Measurements from ENCODE around the gene DNM3. TPM values are rescaled to one million over a fixed set of nuclear protein-coding genes. Genes with fewer than 3 reads are reported as not detected.

Gene DNM3
- total and polyA plus RNA-seq, 2 donors (not counting 1 experiment from before 2014, with no cell fraction given) = 1.0 to 1.3 TPM

- intact Hi-C loops (cut with micrococcal nuclease) = no loop called here
- WGBS (ENCODE audit: insufficient coverage) = 100% methylated on average over 2 of the region's 4 CpGs
- DNase-seq = no peak
- Histone ChIP-seq H3K9ac (ENCODE audit: low read length) (no peak overlapping the region), H3K79me2 (ENCODE audit: control insufficient read depth, insufficient read depth, low read length) (no peaks in the 10 kb centered on the region), H3K4me1 (ENCODE audit: control insufficient read depth in 2 of 2, insufficient read depth in 2 of 2, low read length in 2 of 2) (no peaks in the 10 kb centered on the region), H2AFZ (ENCODE audit: insufficient read depth, low read depth, low read length, poor library complexity, severe bottlenecking) (no peak overlapping the region), H3K36me3 (replicated peaks in 1 of 2; ENCODE audit: control extremely low read depth in 1 of 2, control insufficient read depth in 1 of 2, extremely low read depth in 1 of 2, insufficient read depth in 2 of 2, low read length in 1 of 2) (no peaks in the 10 kb centered on the region), H4K20me1 (ENCODE audit: control insufficient read depth, insufficient read depth, low read length, poor library complexity, severe bottlenecking) (no peaks in the 10 kb centered on the region), H3K27ac (ENCODE audit: low read length in 2 of 2) (no peak overlapping the region), H3K27me3 (replicated peaks in 1 of 4; ENCODE audit: control extremely low read depth in 1 of 4, control insufficient read depth in 3 of 4, insufficient read depth in 4 of 4, low read length in 3 of 4) (no peaks in the 10 kb centered on the region), H3K4me2 (replicated peaks; ENCODE audit: low read depth, low read length, poor library complexity, severe bottlenecking) (no peak overlapping the region), H3K9me3 (ENCODE audit: control extremely low read depth in 1 of 3, control insufficient read depth in 2 of 3, insufficient read depth in 1 of 3, low read length in 2 of 3) (no peaks in the 10 kb centered on the region), H3K4me3 (ENCODE audit: control extremely low read depth in 1 of 5, extremely low read depth in 1 of 5, insufficient read depth in 1 of 5, low read depth in 2 of 5, low read length in 4 of 5) (no peak overlapping the region)
- H3K9me3 Mint-ChIP-seq (ENCODE audit: insufficient read depth) = no peaks in the 10 kb centered on the region
- ChIA-PET CTCF (no interaction called here), POLR2A (no interaction called here)
- TF ChIP-seq, protein P1, sequence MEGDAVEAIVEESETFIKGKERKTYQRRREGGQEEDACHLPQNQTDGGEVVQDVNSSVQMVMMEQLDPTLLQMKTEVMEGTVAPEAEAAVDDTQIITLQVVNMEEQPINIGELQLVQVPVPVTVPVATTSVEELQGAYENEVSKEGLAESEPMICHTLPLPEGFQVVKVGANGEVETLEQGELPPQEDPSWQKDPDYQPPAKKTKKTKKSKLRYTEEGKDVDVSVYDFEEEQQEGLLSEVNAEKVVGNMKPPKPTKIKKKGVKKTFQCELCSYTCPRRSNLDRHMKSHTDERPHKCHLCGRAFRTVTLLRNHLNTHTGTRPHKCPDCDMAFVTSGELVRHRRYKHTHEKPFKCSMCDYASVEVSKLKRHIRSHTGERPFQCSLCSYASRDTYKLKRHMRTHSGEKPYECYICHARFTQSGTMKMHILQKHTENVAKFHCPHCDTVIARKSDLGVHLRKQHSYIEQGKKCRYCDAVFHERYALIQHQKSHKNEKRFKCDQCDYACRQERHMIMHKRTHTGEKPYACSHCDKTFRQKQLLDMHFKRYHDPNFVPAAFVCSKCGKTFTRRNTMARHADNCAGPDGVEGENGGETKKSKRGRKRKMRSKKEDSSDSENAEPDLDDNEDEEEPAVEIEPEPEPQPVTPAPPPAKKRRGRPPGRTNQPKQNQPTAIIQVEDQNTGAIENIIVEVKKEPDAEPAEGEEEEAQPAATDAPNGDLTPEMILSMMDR (IDR thresholded peaks at IDR 0.05) = no peak
- H3K27me3 Mint-ChIP-seq = no peaks in the 10 kb centered on the region
- no peak overlapping the region for H3K4me3 Mint-ChIP-seq
- ATAC-seq (ENCODE audit: low read depth) = no peak
- H3K4me1 Mint-ChIP-seq = no peaks in the 10 kb centered on the region
- no peak overlapping the region for H3K27ac Mint-ChIP-seq
Observed at GRCh38 chr1:172288581-172288980, 447.3 kb downstream of the DNM3 start.

DNA sequence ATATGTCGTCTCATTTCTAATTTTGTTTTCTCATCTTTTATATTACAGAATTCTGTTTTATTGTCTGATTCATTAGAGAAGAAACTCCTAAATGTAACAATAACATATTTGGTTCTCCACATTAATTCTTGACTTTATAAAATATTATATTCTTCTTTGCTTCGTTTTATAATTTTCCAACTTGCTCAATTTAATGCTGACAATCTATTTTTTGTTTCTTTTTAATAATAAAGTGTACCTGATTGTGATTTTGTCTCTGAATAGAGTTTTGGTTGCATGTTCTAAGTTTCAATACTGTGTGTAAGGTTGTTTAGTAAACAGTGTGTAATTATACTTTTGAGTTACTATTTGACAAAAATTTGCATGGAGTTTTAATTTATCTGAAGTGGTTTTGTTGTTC is 448.1 kb downstream of the DNM3 start:
- Histone ChIP-seq H3K36me3 (replicated peaks in 1 of 2; ENCODE audit: control extremely low read depth in 1 of 2, control insufficient read depth in 1 of 2, extremely low read depth in 1 of 2, insufficient read depth in 2 of 2, low read length in 1 of 2) (no peaks in the 10 kb centered on the region), H3K27me3 (replicated peaks in 1 of 4; ENCODE audit: control extremely low read depth in 1 of 4, control insufficient read depth in 3 of 4, insufficient read depth in 4 of 4, low read length in 3 of 4) (no peaks in the 10 kb centered on the region), H3K9me3 (ENCODE audit: control extremely low read depth in 1 of 3, control insufficient read depth in 2 of 3, insufficient read depth in 1 of 3, low read length in 2 of 3) (no peaks in the 10 kb centered on the region), H3K27ac (ENCODE audit: low read length in 2 of 2) (no peak overlapping the region), H4K20me1 (ENCODE audit: control insufficient read depth, insufficient read depth, low read length, poor library complexity, severe bottlenecking) (no peaks in the 10 kb centered on the region), H3K4me1 (ENCODE audit: control insufficient read depth in 2 of 2, insufficient read depth in 2 of 2, low read length in 2 of 2) (no peaks in the 10 kb centered on the region), H3K4me2 (replicated peaks; ENCODE audit: low read depth, low read length, poor library complexity, severe bottlenecking) (no peak overlapping the region), H2AFZ (ENCODE audit: insufficient read depth, low read depth, low read length, poor library complexity, severe bottlenecking) (no peak overlapping the region), H3K4me3 (ENCODE audit: control extremely low read depth in 1 of 5, extremely low read depth in 1 of 5, insufficient read depth in 1 of 5, low read depth in 2 of 5, low read length in 4 of 5) (no peak overlapping the region), H3K79me2 (ENCODE audit: control insufficient read depth, insufficient read depth, low read length) (no peaks in the 10 kb centered on the region), H3K9ac (ENCODE audit: low read length) (no peak overlapping the region)
- no peaks in the 10 kb centered on the region for H3K27me3 Mint-ChIP-seq
- no peak for TF ChIP-seq EZH2 (IDR thresholded peaks at IDR 0.05; ENCODE audit: borderline replicate concordance, insufficient read depth, low read depth, low read length, poor library complexity, severe bottlenecking)
- TF ChIP-seq, protein P1 (IDR thresholded peaks at IDR 0.05) = no peak
- CTCF ChIA-PET = no interaction called here
- intact Hi-C loops (cut with micrococcal nuclease) = no loop called here
- POLR2A ChIA-PET = no interaction called here
- H3K4me3 Mint-ChIP-seq = no peak overlapping the region
- no peaks in the 10 kb centered on the region for H3K9me3 Mint-ChIP-seq (ENCODE audit: insufficient read depth)
- WGBS (ENCODE audit: insufficient coverage) = no CpG with 5 or more reads among the region's 2 CpGs
- no peaks in the 10 kb centered on the region for H3K4me1 Mint-ChIP-seq
- H3K27ac Mint-ChIP-seq = no peak overlapping the region
- ATAC-seq (ENCODE audit: low read depth) = no peak
- no peak for DNase-seq
